GM12875 (cell line): ENCODE data around the gene NFKBIB.
A peak's percentile ranks its signal among the peaks of the same experiment; 100 is the strongest.
"Not testable (repeated sequence)": the region's sequence is repeated elsewhere in the genome, so short reads cannot be mapped to it uniquely, and the experiment has no call there.

Experiments
- H3K4me3 ChIP-seq: one replicate; pipeline ENCODE4 v1.5.1; 2011; ENCODE audit warnings: low read depth, low read length, control low read depth
- CTCF ChIP-seq: IDR thresholded peaks from 2 replicates; pipeline ENCODE4 v1.5.1; 2011; ENCODE audit warnings: low read depth, mild to moderate bottlenecking, control low read depth, inconsistent platforms, low read length, moderate library complexity, borderline replicate concordance; ENCODE audit not compliant: insufficient read depth

NFKBIB gene

DNA sequence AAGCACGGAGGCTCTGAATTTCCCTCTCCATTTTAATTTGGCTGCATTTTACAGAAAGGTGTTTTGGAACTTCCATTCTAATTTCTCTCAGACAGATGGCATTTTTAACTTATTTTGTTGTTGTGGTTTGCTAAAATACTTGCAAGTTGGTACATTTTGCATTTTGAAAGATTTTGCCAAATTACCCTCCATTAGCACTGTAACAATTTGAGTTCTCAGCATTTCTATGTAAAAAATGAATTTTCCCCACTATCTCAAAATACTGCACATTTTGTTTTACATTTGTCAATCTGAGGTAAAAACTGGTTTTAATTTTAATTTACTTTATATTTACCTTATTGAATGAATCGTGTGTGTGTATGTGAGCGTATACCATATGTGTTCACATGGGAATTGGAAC lies 43.0 kb upstream of the NFKBIB start:
- H3K4me3 ChIP-seq, result no peak overlapping the region

GRCh38 chr19:38859631-38860204 lies 40.1 kb upstream of the NFKBIB start:
- H3K4me3 ChIP-seq, result not testable (repeated sequence)

More for the DNA sequence above, 43.0 kb upstream of the NFKBIB start:
- TF ChIP-seq CTCF, result no peak

DNA sequence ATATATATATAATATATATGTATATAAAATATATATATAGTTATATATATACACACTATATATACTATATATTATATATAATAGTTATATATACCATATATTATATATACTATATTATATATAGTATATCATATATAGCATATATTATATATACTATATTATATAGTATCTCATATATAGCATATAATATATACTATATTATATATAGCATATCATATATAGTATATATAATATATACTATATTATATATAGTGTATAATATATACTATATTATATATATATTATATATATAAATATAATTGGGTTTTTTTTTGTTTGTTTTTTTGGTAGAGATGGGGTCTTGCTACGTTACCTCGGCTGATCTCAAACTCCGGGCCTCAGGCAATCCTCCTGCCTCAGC lies 38.4 kb upstream of the NFKBIB start:
- TF ChIP-seq CTCF, result no peak
- H3K4me3 ChIP-seq, result no peak overlapping the region

GRCh38 chr19:38862321-38863059 lies 37.3 kb upstream of the NFKBIB start:
- H3K4me3 ChIP-seq, result no peak overlapping the region
- no peak for TF ChIP-seq CTCF

DNA sequence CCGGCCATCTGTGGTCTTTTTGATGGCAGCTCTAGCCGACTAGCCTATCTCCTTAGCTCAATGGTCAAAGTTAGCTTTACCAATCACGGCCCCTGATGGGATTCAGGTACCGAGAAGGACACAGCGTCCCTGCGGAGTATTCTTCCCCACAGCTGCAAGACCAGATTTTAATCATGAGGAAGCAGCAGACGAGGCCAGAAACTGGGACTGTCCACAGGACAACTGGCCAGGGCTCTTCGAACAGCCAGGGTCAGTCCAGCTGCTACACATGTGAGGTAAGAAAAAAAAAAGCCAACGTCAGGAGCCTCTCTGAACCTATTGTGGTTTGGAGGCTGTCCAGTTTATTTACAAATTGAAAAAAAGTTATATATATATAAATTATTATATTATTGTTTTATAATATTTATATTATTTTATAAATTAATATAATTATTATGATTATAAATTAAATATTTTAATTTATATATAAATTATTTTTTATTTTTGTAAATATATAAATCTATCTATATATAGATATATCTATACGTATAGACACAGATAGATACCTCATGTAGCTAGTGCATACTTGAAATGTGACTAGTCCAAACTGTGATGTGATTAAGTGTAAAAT lies 32.5 kb upstream of the NFKBIB start:
- no peak for TF ChIP-seq CTCF
- H3K4me3 ChIP-seq, result no peak overlapping the region

DNA sequence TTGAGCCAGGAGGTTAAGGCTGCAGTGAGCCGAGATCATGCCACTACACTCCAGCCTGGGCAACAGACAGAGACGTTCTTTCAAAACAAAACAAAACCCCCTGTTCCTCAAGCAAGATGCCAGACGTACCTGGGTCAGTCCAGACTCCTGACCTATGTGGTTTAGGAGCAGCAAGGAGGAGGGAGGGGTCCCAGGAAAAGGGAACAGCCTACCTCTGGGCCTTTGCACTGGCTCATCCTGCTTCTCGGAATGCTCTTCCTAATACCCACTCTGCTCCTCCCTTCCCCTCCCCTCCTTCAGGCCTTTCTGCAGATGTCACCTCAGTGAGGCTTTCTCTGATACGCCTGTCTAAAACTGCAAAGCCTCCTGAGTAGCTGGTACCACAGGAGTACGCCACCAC lies 31.2 kb upstream of the NFKBIB start:
- TF ChIP-seq CTCF, result no peak
- H3K4me3 ChIP-seq, result no peak overlapping the region

DNA sequence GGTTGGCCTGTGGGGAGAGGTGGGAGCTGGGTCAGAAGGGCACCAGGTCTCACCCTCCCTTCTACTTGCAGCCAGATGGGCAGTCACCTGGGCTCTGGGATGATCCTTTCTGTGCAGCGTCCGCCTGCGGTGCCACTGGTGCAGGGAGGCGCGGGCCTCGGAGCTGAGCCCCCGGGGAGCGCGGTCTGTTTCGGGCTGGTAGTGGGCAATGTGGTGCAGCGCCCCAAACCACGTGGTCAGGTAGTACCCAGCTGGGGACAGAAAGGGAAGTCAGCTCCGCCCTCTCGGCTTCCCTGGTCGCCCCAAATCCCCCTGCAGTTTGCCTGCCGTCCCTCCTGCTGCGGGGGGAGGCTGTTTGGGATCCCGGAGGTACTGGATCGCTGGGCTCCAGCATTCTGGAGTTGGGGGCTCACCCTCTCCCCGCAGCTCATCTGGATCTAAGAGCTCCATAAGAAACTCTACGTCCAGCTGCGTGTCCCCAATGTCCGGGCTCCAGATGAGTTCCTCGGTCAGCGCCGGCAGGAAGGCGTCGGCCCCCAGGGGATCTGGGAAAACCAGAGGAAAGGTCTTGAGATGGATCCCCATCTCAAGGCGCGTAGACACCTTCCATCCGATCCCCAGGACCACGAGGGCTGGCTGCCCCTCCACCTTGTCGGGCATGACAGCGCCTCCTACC lies 30.5 kb upstream of the NFKBIB start:
- H3K4me3 ChIP-seq, result peak overlapping the region; percentile 33
- TF ChIP-seq CTCF, result no peak
